HepG2 (cell line): ENCODE data around the gene PLEKHG2. TPM values are rescaled to one million over a fixed set of nuclear protein-coding genes. Genes with fewer than 3 reads are reported as not detected.

ENCODE experiments used
- ARID2 ChIP-seq: sonication (generic); formaldehyde crosslinking; IDR thresholded peaks from 2 replicates; pipeline ENCODE4 v1.8.1; 2022; ENCODE audit warnings: mild to moderate bottlenecking, missing genetic modification reagents, borderline replicate concordance
- ATF1 ChIP-seq: IDR thresholded peaks from 2 replicates; pipeline ENCODE4 v1.6.1; 2016; ENCODE audit warnings: mild to moderate bottlenecking, control low read depth
- DMAP1 ChIP-seq: IDR thresholded peaks from 2 replicates; pipeline ENCODE4 v1.6.1; 2016
- DZIP1 ChIP-seq: sonication (generic); formaldehyde crosslinking; IDR thresholded peaks from 2 replicates; pipeline ENCODE4 v1.5.0; 2020; ENCODE audit warnings: mild to moderate bottlenecking, missing genetic modification reagents
- GLI4 ChIP-seq: sonication (generic); formaldehyde crosslinking; IDR thresholded peaks from 2 replicates; pipeline ENCODE4 v1.5.1; 2020; ENCODE audit warnings: missing genetic modification reagents, mild to moderate bottlenecking, moderate library complexity, borderline replicate concordance
- HNRNPUL1 ChIP-seq: fragments of 200-400 bp; formaldehyde crosslinking; IDR thresholded peaks from 2 replicates; pipeline ENCODE4 v1.6.1; 2017; ENCODE audit warnings: low read depth, mild to moderate bottlenecking, low read length, moderate library complexity
- IRF1 ChIP-seq: sonication (generic); formaldehyde crosslinking; IDR thresholded peaks from 2 replicates; pipeline ENCODE4 v1.4.0; 2020; ENCODE audit warnings: low read depth, mild to moderate bottlenecking, missing genetic modification reagents
- JUN ChIP-seq: sonication (generic); formaldehyde crosslinking; IDR thresholded peaks from 2 replicates; pipeline ENCODE4 v1.4.0; 2020; ENCODE audit warnings: mild to moderate bottlenecking, missing genetic modification reagents
- KLF15 ChIP-seq: sonication (generic); formaldehyde crosslinking; IDR thresholded peaks from 2 replicates; pipeline ENCODE4 v1.8.1; 2023; ENCODE audit warnings: borderline replicate concordance, mild to moderate bottlenecking, inconsistent platforms, missing genetic modification reagents, mixed read lengths
- MBNL3 ChIP-seq: fragments of 250-450 bp; sonication (Bioruptor Pico); conservative IDR thresholded peaks from 2 replicates; pipeline ENCODE4 v1.8.0; 2022; ENCODE audit warnings: mild to moderate bottlenecking, inconsistent platforms
- PAX8 ChIP-seq: sonication (generic); formaldehyde crosslinking; IDR thresholded peaks from 2 replicates; pipeline ENCODE4 v1.8.0; 2022; ENCODE audit warnings: mild to moderate bottlenecking, missing genetic modification reagents, borderline replicate concordance
- SOX6 ChIP-seq, 2 experiments: fragments of 450-650 bp in 1 of 2; sonication (generic) in 1 of 2; formaldehyde crosslinking in 1 of 2; IDR thresholded peaks; 2 replicates each; pipeline versions ENCODE4 v1.4.0 to v1.6.1; 2017 to 2020; ENCODE audit warnings: antibody characterized with exemption in 1 of 2, mild to moderate bottlenecking in 1 of 2, missing genetic modification reagents in 1 of 2
- SUZ12 ChIP-seq: fragments of 150-350 bp; IDR thresholded peaks from 2 replicates; pipeline ENCODE4 v1.6.1; 2014; ENCODE audit warnings: low read depth, low read length
- TRIM24 ChIP-seq: sonication (generic); formaldehyde crosslinking; IDR thresholded peaks from 2 replicates; pipeline ENCODE4 v1.8.0; 2022; ENCODE audit warnings: mild to moderate bottlenecking, missing genetic modification reagents
- ZGPAT ChIP-seq: IDR thresholded peaks from 2 replicates; pipeline ENCODE4 v1.6.1; 2016; ENCODE audit warnings: mild to moderate bottlenecking
- ZIK1 ChIP-seq: sonication (generic); formaldehyde crosslinking; IDR thresholded peaks from 2 replicates; pipeline ENCODE4 v1.5.0; 2020; ENCODE audit warnings: mild to moderate bottlenecking, low read depth, missing genetic modification reagents, borderline replicate concordance
- ZMAT3 ChIP-seq: sonication (generic); formaldehyde crosslinking; conservative IDR thresholded peaks from 2 replicates; pipeline ENCODE4 v1.7.0; 2021; ENCODE audit warnings: missing genetic modification reagents
- ZNF382 ChIP-seq: sonication (generic); formaldehyde crosslinking; IDR thresholded peaks from 2 replicates; pipeline ENCODE4 v1.5.0; 2020; ENCODE audit warnings: missing genetic modification reagents, mild to moderate bottlenecking, borderline replicate concordance
- ZNF414 ChIP-seq: sonication (generic); formaldehyde crosslinking; IDR thresholded peaks from 2 replicates; pipeline ENCODE4 v1.5.0; 2020; ENCODE audit warnings: missing genetic modification reagents
- ZNF546 ChIP-seq: sonication (generic); formaldehyde crosslinking; conservative IDR thresholded peaks from 2 replicates; pipeline ENCODE4 v1.8.1; 2023; ENCODE audit warnings: mild to moderate bottlenecking, missing genetic modification reagents
- ZNF572 ChIP-seq: sonication (generic); formaldehyde crosslinking; IDR thresholded peaks from 2 replicates; pipeline ENCODE4 v1.5.1; 2020; ENCODE audit warnings: mild to moderate bottlenecking, missing genetic modification reagents
- ZNF747 ChIP-seq: sonication (generic); formaldehyde crosslinking; IDR thresholded peaks from 2 replicates; pipeline ENCODE4 v1.8.1; 2023; ENCODE audit warnings: missing genetic modification reagents, mild to moderate bottlenecking, borderline replicate concordance
- ZNF790 ChIP-seq: sonication (generic); formaldehyde crosslinking; IDR thresholded peaks from 2 replicates; pipeline ENCODE4 v1.8.0; 2022; ENCODE audit warnings: missing genetic modification reagents, mild to moderate bottlenecking, borderline replicate concordance
- ZNF883 ChIP-seq: sonication (generic); formaldehyde crosslinking; IDR thresholded peaks from 2 replicates; pipeline ENCODE4 v1.5.1; 2020; ENCODE audit warnings: mild to moderate bottlenecking, missing genetic modification reagents; ENCODE audit errors: not compliant biosample characterization
- ZSCAN12 ChIP-seq: sonication (generic); formaldehyde crosslinking; IDR thresholded peaks from 2 replicates; pipeline ENCODE4 v1.9.0; 2021; ENCODE audit warnings: mild to moderate bottlenecking, missing genetic modification reagents
- polyA plus RNA-seq, 8 experiments: library from polyadenylated mRNA; depleted of rRNA in 3 of 8; stranded (reverse) in 7 of 8; unstranded in 1 of 8; fragments of >200 nt; fragmentation: Illumina TruSeq in 4 of 8; extraction: Trizol in 4 of 8; gene quantifications; 2 replicates each; pipeline versions ENCODE4 v1.2.1 to v1.2.3, GENCODE V29; 2011 to 2016; ENCODE audit warnings: low read depth in 4 of 8, missing spikeins in 1 of 8, mixed read lengths in 1 of 8; ENCODE audit not compliant: insufficient read depth in 1 of 8
- total RNA-seq, 5 experiments: library from RNA; depleted of rRNA; stranded (reverse); fragments of >200 nt; fragmentation: Illumina TruSeq; extraction: Trizol; gene quantifications; 2 replicates each; pipeline ENCODE4 v1.2.3, GENCODE V29; 2016; ENCODE audit warnings: low read depth in 1 of 5

PLEKHG2 gene
- total and polyA plus RNA-seq, 2 of the 13 experiments (the other 11 are each of a cell fraction or from before 2014, with no cell fraction given), result 3.6 to 6.8 TPM

DNA sequence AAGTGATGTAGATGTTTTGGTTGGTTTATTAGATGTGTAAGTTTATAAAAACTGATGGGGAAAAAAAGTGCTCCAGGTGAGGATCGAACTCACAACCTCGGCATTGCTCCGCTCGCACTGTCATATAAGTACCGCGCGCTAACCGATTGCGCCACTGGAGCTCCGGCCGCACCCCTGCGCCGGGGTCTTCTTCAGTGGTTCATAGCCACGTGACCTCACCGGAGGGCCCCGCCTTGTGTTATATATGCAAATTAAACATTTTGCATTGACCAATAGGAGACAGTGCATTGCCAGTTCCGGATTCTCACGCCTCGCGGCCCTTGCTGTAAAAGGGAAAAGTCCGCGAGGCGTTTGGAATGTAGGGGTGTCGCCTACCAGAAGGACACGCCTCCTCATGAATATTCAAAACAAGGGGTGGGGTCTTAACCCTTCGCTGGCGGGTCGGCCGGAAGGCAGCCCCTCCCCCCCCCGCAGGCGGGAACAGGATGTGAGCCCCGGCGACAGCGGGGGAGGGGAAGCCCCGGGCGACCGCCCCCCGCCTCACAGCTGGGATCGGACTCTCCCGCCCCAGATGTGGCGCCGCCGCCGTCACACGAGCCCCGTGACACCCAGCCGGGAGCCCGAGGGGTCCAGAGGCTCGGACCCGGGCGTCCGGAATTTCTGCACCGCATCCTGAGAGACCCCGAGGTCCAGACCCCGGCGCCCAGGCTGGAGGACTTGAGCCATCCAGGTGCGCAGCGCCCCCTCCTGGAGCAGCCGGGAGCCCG lies at the start of gene PLEKHG2 (continued):
- TF ChIP-seq IRF1 (CRISPR knock-in tag), result no peak
- no peak for TF ChIP-seq ZNF414
- TF ChIP-seq JUN, result 0 out of 2 replicates have a peak, but pooled peaks have one; percentile 37
- no peak for TF ChIP-seq ZNF382
- TF ChIP-seq SUZ12, result no peak
- peak; percentile 59; the same call in 1 of the 2 replicates for TF ChIP-seq ZNF790 (CRISPR knock-in tag)
- TF ChIP-seq ZIK1 (CRISPR knock-in tag), result no peak
- TF ChIP-seq DZIP1 (CRISPR knock-in tag), result no peak
- TF ChIP-seq ZNF572 (CRISPR knock-in tag), result no peak
- TF ChIP-seq GLI4 (CRISPR knock-in tag), result no peak
- TF ChIP-seq MBNL3 (CRISPR knock-in tag), result no peak
- TF ChIP-seq ZGPAT (CRISPR knock-in tag), result peak; percentile 85
- TF ChIP-seq HNRNPUL1, result no peak
- no peak for TF ChIP-seq TRIM24
- TF ChIP-seq KLF15 (CRISPR knock-in tag), result no peak
- TF ChIP-seq ZSCAN12, result 0 out of 2 replicates have a peak, but pooled peaks have one; percentile 48
- TF ChIP-seq PAX8, result no peak
- no peak for TF ChIP-seq ARID2 (CRISPR knock-in tag)
- TF ChIP-seq SOX6 (IDR thresholded peaks at IDR 0.05), result no peak
- TF ChIP-seq SOX6 (CRISPR knock-in tag; IDR thresholded peaks at IDR 0.05), result no peak; the same call in none of the 2 replicates
- TF ChIP-seq ZNF546 (CRISPR knock-in tag), result no peak
- TF ChIP-seq ZNF883 (CRISPR knock-in tag), result no peak
- peak; percentile 16; the same call in 1 of the 2 replicates for TF ChIP-seq ZNF747 (CRISPR knock-in tag)
- no peak for TF ChIP-seq ZMAT3 (CRISPR knock-in tag)
- TF ChIP-seq DMAP1, result peak; percentile 29; the same call in 1 of the 2 replicates
- peak; percentile 11; the same call in 1 of the 2 replicates for TF ChIP-seq ATF1 (CRISPR knock-in tag)
